Neuron (in vitro differentiated cells): Measurements from ENCODE around the gene SYMPK.

Experiments used
- H2AFZ ChIP-seq: one replicate; pipeline ENCODE4 v1.6.1; 2013; ENCODE audit warnings: low read depth, mild to moderate bottlenecking, inconsistent platforms, low read length, moderate library complexity
- H3K27me3 ChIP-seq: one replicate; pipeline ENCODE4 v1.6.1; 2013; ENCODE audit warnings: low read length; ENCODE audit not compliant: insufficient read depth
- H3K36me3 ChIP-seq: one replicate; pipeline ENCODE4 v1.6.1; 2013; ENCODE audit warnings: low read length; ENCODE audit not compliant: insufficient read depth
- H3K4me1 ChIP-seq: one replicate; pipeline ENCODE4 v1.6.1; 2013; ENCODE audit warnings: low read length; ENCODE audit not compliant: insufficient read depth
- H3K4me3 ChIP-seq: 2 replicates; pipeline ENCODE4 v1.5.1; 2013; ENCODE audit warnings: mild to moderate bottlenecking, low read length, moderate library complexity
- H3K9me3 ChIP-seq: one replicate; pipeline ENCODE4 v1.6.1; 2013; ENCODE audit warnings: low read length

SYMPK gene

DNA sequence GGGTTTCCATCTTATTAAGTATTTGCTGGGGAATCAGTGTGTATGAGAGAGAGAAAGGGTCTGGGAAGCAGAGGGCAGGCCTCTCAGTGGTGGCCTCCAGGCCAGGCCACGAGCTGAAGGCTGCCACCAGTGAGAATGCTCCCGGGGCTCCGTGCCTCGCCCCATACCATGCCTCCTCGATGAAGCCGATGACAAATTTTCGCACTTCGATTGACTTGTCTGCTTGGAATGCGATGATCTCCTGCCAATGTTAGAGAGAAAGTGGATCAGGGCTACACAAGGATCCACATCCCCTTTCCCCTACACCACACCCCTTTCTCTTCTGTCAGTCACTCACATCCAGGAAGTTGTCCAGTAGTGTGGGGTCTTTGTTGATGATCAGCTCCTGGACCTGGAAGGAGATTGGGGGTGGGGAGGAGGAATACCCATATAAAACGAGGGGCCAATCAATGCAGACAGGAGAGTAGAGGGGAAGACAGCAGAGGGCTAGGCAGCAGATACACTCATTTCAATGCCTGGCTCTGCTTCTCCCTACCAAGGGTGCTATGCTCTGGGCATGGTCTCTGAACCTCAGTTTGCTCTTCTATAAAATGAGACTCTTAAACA is 10.7 kb downstream of the SYMPK start:
- no peaks in the 10 kb centered on the region for H3K27me3 ChIP-seq
- no peaks in the 10 kb centered on the region for H3K9me3 ChIP-seq
- H3K36me3 ChIP-seq = peaks cover 57% of the 10 kb centered on the region
- H2AFZ ChIP-seq = no peak overlapping the region
- no peaks in the 10 kb centered on the region for H3K4me1 ChIP-seq
- H3K4me3 ChIP-seq = no peak overlapping the region

DNA sequence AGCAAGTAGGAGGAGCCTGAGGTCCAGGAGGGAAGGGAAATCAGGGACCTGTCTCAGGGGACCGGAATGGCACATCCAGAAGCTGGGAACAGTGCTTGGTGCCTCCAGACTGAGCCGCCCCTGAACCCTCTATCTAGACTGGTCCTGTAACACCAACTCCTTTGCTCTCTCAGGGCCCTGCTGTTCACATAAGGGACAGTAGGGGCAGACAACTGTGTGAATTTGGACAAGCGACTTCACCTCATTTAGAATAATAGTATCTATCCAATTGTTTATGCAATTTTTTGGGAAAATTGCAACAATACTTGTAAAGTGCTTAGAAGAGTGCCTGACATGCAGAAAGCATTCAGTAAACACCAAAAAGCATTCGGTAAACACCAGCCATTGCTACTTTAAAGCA is 14.0 kb downstream of the SYMPK start:
- Histone ChIP-seq H3K4me1 (no peaks in the 10 kb centered on the region), H3K9me3 (no peaks in the 10 kb centered on the region), H3K27me3 (no peaks in the 10 kb centered on the region), H2AFZ (no peak overlapping the region), H3K4me3 (no peak overlapping the region), H3K36me3 (peaks cover 71% of the 10 kb centered on the region)

DNA sequence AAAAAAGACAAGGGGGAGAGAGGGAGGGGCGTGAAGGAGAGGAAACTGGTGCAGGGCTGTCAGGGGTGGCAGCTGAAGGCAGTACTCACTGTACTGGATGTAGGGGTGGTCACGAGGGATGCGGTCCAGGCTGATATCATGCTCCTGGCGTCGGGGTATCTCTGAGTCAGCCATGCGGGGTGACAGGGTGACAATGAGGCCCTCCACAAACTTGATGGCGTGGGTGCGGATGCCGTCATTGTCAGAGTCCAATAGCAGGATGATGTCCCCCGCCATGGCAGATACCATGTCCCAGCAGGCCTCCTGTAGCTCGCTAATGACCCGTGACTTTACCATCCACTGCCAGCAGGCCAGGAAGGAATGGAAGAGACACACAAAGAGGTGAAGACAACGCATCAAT is 15.3 kb downstream of the SYMPK start:
- H2AFZ ChIP-seq = no peak overlapping the region
- H3K4me3 ChIP-seq = no peak overlapping the region
- peaks cover 2% of the 10 kb centered on the region for H3K9me3 ChIP-seq
- H3K27me3 ChIP-seq = no peaks in the 10 kb centered on the region
- no peaks in the 10 kb centered on the region for H3K4me1 ChIP-seq
- peaks cover 75% of the 10 kb centered on the region for H3K36me3 ChIP-seq

DNA sequence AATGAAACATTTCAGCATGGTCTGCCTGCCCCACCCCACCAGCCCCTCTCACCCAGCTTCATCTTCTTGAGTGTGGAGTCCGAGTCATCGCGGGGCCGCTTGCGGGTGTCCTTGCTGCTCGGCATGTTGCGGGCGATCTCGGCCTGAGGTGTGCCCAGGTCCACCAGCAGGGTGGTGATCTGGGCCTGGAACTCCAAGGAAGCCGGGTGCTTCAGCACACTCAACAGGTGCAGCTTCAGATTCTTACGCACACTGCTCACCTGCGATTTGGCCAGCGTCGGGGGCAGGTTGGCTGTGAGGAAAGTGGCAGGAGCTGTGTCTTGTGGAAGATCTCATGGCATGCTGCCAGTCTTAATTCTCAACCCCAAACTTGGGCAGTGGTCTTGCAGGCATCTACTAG is 20.7 kb downstream of the SYMPK start:
- no peaks in the 10 kb centered on the region for H3K27me3 ChIP-seq
- H3K4me1 ChIP-seq = no peaks in the 10 kb centered on the region
- H2AFZ ChIP-seq = no peak overlapping the region
- peaks cover 11% of the 10 kb centered on the region for H3K9me3 ChIP-seq
- H3K36me3 ChIP-seq = peaks cover 82% of the 10 kb centered on the region
- H3K4me3 ChIP-seq = no peak overlapping the region

DNA sequence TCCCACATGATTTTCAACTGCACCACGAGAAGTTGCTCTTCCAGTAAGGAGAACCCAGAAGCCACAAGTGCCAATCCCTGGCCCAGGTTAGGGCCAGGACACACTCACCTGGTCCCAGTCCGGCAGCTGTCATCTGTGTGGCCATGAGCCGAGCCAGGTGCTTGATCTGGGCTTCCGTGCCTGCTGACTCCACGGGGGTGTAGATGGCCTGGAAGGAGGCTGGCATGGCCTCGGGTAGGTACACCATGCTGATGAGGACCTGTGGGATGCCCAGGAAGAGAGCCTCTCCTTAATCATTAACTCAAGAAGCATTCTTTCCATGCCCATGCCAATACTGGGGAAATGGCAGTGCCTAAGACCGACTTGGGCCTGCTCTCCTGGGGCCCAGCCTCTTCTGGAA is 28.0 kb downstream of the SYMPK start:
- no peaks in the 10 kb centered on the region for H3K27me3 ChIP-seq
- H2AFZ ChIP-seq = no peak overlapping the region
- no peaks in the 10 kb centered on the region for H3K4me1 ChIP-seq
- H3K9me3 ChIP-seq = peaks cover 5% of the 10 kb centered on the region
- peaks cover 72% of the 10 kb centered on the region for H3K36me3 ChIP-seq
- no peak overlapping the region for H3K4me3 ChIP-seq

DNA sequence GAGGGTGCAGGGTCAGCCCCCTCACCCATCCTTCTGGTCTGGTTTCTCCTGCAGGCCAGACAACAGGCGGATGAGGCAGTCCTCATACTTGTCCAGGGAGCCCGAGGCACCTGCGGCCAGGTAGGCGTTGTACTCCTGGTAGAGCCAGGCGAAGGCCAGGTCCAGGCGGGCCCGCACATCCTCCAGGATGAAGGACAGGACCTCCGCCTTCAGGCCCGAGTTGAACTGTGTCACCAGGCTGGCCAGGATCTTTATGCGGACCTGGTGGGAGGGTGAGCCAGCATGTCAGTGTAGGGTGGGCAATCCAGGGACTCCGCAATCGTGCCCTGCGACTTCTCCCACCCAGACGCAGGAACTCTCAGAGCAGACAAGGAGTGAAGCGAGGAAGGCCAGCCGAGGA is 34.0 kb downstream of the SYMPK start:
- Histone ChIP-seq H2AFZ (no peak overlapping the region), H3K27me3 (no peaks in the 10 kb centered on the region), H3K4me3 (no peak overlapping the region), H3K9me3 (no peaks in the 10 kb centered on the region), H3K36me3 (peaks cover 68% of the 10 kb centered on the region), H3K4me1 (no peaks in the 10 kb centered on the region)

DNA sequence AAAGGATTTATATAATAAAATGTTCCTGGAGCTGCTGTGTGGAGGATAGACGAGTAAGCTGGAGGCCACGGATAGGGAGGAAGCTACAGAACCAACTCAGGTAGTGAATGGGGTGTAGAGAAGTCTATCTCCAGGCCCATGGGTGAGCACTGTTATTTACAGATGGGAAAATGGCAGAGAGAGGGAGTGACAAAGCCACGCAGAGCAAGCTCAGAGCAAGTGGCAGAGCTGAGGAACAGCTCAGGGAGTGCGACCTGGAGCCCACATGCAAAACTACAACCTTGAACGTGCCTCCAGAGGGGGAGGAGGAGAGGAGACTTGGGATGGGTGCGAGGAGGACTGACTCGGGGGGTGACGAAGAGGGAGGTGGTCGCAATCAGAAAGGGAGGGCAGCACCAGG is 34.4 kb downstream of the SYMPK start:
- Histone ChIP-seq H3K9me3 (no peaks in the 10 kb centered on the region), H3K4me1 (no peaks in the 10 kb centered on the region), H2AFZ (no peak overlapping the region), H3K36me3 (peaks cover 70% of the 10 kb centered on the region), H3K4me3 (no peak overlapping the region), H3K27me3 (no peaks in the 10 kb centered on the region)

DNA sequence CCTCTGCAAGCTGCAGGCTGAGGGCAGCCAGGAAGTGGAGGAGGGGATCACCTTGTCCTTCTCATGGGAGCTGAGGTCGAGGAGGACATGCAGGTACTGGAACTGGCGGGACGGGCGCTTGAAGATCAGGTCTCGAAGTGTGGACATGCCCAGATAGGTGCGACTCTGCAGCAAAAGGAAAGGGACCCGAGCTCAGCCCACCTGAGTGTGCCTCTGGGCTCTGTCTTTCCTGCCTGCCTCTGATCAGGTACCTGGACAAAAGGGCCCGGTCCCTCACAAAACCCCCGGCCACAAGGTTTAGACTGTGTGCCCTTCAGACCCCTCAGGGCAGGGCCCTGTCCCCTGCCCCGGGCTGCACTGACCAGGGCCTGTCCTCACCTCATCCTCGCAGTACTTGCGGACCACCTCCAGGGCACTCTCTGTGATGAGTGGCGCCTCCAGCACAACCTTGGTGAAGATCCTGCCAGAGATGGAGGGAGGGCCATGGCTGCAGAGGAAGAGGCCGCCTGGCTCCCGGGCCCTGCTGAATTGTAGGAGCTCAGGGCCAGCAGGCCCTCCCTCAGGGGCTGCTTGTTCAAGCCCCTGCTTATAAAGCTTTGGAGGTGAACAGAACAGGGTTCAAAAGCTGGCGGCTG is 35.4 kb downstream of the SYMPK start:
- Histone ChIP-seq H3K4me3 (no peak overlapping the region), H2AFZ (no peak overlapping the region), H3K36me3 (peaks cover 78% of the 10 kb centered on the region), H3K27me3 (no peaks in the 10 kb centered on the region), H3K9me3 (no peaks in the 10 kb centered on the region), H3K4me1 (no peaks in the 10 kb centered on the region)

DNA sequence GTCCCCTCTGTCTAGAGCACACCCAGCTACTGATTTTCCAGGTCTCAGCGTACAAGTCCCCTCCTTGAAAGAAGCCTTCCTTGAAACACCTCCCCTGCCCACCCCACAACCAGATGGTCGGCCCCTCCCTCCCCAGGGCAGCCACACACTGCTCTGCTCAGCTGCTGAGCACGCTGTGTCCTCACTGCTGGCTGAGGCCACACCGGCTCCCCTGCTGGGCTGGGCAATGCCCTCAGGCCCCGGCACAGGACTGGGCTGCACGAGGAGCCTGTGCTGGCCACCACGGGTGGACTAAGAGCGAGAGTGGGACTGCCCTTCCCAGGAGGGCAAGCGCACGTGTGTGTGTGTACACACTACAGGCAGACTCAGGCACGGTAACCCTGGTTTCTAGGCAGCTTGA is 36.0 kb downstream of the SYMPK start:
- Histone ChIP-seq H3K36me3 (peaks cover 75% of the 10 kb centered on the region), H3K4me1 (no peaks in the 10 kb centered on the region), H2AFZ (no peak overlapping the region), H3K9me3 (no peaks in the 10 kb centered on the region), H3K27me3 (no peaks in the 10 kb centered on the region), H3K4me3 (no peak overlapping the region)

DNA sequence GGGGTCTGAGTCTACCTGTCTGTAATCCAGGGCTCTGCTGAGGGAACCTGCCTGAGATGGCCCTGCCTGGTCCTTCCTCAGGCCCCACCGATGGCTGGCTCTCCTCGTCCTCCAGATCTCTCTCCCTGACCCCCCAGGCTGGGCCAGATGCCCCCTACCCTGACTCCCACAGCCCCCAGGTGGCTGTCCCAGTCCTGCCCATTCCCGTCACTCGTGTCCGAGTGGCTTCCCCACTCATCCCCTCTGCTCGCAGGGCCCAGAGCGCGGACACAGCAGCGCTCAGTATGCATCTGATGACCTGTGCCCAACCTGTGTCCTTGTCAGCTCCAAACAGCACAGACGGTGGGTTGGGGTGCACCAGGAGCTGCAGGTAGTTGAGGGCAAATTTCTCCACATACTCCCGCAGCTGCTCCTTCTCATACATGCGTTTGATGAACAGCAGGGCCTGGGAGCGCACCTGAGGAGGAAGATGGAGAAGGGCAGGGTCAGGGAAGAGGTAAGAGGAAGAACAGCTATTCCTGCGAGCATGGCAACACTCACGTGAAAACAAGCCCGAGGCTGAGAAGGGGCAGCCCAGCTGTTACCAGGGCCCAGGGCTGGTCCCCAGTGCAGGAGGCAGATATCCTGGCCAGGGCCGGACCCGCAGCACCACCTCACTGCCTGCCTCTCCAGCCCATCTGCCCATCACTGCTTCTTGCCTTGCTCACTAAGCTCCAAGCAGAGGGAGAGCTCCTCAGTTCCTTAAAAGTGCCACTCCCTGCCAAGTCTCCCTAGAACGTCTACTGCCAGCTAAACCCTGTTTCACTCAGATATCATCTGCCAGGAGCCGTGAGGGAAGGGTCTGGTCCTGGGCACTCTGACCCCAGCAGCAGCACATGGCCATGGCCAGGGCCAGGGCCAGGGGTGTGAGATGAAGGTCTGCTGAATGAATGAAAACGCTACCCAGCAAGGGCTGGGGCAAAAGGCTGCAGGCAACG is 36.7 kb downstream of the SYMPK start:
- Histone ChIP-seq H3K4me3 (no peak overlapping the region), H3K9me3 (no peaks in the 10 kb centered on the region), H2AFZ (no peak overlapping the region), H3K4me1 (no peaks in the 10 kb centered on the region), H3K36me3 (peaks cover 74% of the 10 kb centered on the region), H3K27me3 (no peaks in the 10 kb centered on the region)

DNA sequence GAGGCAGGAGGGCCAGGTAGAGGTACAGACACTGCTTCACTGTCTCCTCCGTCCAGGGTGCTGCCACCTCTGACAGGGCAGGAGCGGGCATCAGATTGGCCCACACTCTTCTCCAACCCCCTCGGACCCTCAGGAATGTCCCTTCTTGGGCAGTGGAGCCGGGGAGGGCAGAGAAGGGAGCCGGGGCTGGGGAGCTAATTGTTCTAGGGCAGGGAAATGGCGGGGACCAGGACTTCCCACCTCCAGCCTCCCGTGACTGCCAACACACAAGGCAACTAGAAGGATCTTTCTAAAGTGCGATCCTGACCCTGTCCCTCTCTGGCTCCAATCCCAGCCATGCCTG is 37.7 kb downstream of the SYMPK start:
- Histone ChIP-seq H3K4me3 (no peak overlapping the region), H3K9me3 (no peaks in the 10 kb centered on the region), H3K36me3 (peaks cover 79% of the 10 kb centered on the region), H3K4me1 (no peaks in the 10 kb centered on the region), H3K27me3 (no peaks in the 10 kb centered on the region), H2AFZ (no peak overlapping the region)

DNA sequence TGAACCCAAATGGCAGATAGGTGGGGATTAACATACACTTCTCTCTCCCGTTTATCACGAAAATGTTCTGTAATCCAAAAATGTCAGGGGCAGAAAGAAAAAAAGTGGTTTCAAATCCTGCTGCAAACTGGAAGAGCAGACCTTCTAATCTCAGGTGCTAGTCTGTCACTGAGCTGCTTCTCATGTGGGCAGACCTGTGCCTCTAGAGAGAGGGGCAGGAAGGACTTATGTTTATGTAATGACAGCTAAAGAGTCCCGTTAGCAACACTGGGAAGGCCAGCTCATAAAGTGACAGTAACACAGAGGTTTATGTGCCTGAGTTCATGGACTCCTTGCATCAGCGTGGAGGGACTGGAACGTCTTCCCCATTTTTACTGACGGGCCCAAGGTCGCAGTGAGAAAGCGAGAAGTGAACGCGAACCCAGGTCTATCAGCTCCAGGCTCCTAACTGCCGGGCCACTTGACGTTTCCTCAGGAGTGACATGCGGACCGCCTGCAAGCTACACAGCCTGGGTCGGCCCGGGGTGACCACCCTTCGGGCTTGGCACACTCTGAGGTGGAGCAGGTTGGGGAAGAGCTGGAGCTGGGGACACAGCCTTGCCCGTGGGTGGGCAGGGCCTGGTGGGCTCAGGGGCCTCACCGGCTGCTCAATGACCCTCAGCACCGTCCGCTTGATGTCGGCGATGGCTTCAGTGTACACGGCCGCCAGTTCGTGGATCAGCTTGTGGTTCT is 38.2 kb downstream of the SYMPK start:
- Histone ChIP-seq H3K4me3 (no peak overlapping the region), H3K27me3 (no peaks in the 10 kb centered on the region), H2AFZ (no peak overlapping the region), H3K9me3 (no peaks in the 10 kb centered on the region), H3K36me3 (peaks cover 78% of the 10 kb centered on the region), H3K4me1 (no peaks in the 10 kb centered on the region)

DNA sequence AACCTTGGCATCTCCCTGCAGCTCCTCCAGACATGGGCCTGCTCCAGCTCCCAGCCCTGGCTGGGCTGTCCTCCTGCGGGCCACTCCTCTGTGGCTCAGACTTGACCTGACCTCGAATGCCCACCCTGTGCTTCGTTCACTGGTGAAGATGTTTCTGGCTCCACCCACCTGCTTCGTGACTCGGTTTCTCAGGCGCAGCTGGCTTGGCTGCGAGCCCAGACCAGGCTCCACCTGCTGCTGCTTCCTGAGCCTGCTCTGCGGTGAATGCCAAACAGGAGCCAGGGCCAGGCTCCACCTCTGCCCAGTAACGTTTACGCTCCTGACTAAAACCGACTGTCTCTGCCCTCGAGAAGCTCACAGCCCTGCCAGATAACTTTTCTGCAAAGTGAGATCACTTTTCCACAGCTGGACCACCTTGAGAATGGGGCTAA is 38.9 kb downstream of the SYMPK start:
- H3K4me1 ChIP-seq = no peaks in the 10 kb centered on the region
- H3K27me3 ChIP-seq = no peaks in the 10 kb centered on the region
- H2AFZ ChIP-seq = no peak overlapping the region
- peaks cover 77% of the 10 kb centered on the region for H3K36me3 ChIP-seq
- no peak overlapping the region for H3K4me3 ChIP-seq
- H3K9me3 ChIP-seq = no peaks in the 10 kb centered on the region
